Thymus (tissue), 11 donors: ENCODE results near the gene EPS8L1. TPM values are rescaled to one million over a fixed set of nuclear protein-coding genes. Genes with fewer than 3 reads are reported as not detected.
"Not testable (repeated sequence)": the region's sequence is repeated elsewhere in the genome, so short reads cannot be mapped to it uniquely, and the experiment has no call there.

Experiments
- DNase-seq, 9 donors: peaks; one replicate each; pipeline ENCODE4 v3.0.0-alpha.2; 2013; ENCODE audit warnings: low spot score in 9 of 9, low read depth in 6 of 9, missing footprints in 1 of 9
- H3K27ac ChIP-seq, 2 donors: one replicate each; pipeline ENCODE4 v1.5.1; 2013; ENCODE audit warnings: control low read depth in 1 of 2, low read depth in 1 of 2, low read length in 1 of 2, mild to moderate bottlenecking in 1 of 2, moderate library complexity in 1 of 2
- H3K27me3 ChIP-seq, 2 donors: one replicate each; pipeline ENCODE4 v1.5.1; 2013; ENCODE audit warnings: low read length in 1 of 2; ENCODE audit not compliant: control insufficient read depth in 2 of 2, insufficient read depth in 1 of 2
- H3K36me3 ChIP-seq, 2 donors: one replicate each; pipeline ENCODE4 v1.5.1; 2013; ENCODE audit warnings: low read length in 1 of 2, mild to moderate bottlenecking in 1 of 2, moderate library complexity in 1 of 2; ENCODE audit not compliant: control insufficient read depth in 2 of 2, insufficient read depth in 2 of 2
- H3K4me1 ChIP-seq, 2 donors: one replicate each; pipeline ENCODE4 v1.5.1; 2013; ENCODE audit warnings: low read length in 2 of 2; ENCODE audit not compliant: control insufficient read depth in 2 of 2, insufficient read depth in 2 of 2
- H3K4me3 ChIP-seq, 2 donors: one replicate each; pipeline ENCODE4 v1.5.1; 2013; ENCODE audit warnings: low read length in 2 of 2, control low read depth in 1 of 2, mild to moderate bottlenecking in 1 of 2
- H3K9me3 ChIP-seq, 2 donors: one replicate each; pipeline ENCODE4 v1.5.1; 2013; ENCODE audit warnings: low read length in 1 of 2, mild to moderate bottlenecking in 1 of 2; ENCODE audit not compliant: control insufficient read depth in 2 of 2, insufficient read depth in 1 of 2
- WGBS: extraction: QIAGEN DNeasy Blood & Tissue Kit; methylation state at CpG from one replicate; pipeline ENCODE4 v1.1.7; 2013; 5-methylcytosine and 5-hydroxymethylcytosine counted together
- polyA plus RNA-seq: library from polyadenylated mRNA; stranded (reverse); fragments of 200-250 nt; gene quantifications from one replicate; pipeline ENCODE4 v1.2.3, GENCODE V29; 2013
- total RNA-seq: library from RNA; stranded (reverse); fragments of 120-200 nt; gene quantifications from one replicate; pipeline ENCODE4 v1.2.4, GENCODE V29; 2013
- donor health status: healthy.

Gene EPS8L1
- total and polyA plus RNA-seq, 2 donors = 2.3 to 26.6 TPM

DNA sequence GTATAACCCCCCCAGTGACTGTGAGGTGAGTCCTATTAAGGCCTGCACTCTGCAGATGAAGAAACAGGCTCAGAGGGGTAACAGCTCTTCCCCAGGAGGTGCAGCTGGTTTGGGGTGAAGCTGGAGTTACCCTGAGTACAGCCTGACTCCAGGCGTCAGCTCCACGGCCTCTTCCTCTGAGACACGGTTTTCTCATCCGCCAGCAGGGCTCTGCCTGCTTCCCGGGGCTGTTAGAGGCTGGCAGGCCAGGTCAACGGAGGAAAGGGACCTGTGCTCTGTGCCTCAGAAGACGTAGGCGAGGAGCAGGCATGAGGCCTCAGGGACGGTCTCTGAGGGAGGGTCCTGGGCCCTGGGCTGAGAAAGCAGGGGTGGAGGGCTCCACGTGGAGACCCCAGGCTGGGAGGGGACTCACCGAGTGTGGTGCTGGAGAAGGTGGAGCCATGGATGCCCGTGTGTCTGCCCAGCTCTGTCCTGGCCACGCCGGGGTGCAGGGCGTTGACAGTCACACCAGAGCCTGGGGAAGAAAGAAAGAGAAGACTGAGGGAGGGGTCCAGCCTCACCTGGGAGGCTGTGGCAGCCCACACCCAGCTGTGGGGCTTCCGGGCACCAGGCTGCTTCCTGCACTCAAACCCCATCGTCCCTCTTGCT, 28.6 kb upstream of the EPS8L1 start:
- Histone ChIP-seq H3K9me3 (peaks cover 0 to 1% of the 10 kb centered on the region in 2 donors), H3K27ac (no peak overlapping the region), H3K36me3 (peaks cover 23 to 28% of the 10 kb centered on the region in 2 donors), H3K27me3 (no peaks in the 10 kb centered on the region), H3K4me3 (no peak overlapping the region), H3K4me1 (peaks cover 0 to 3% of the 10 kb centered on the region in 2 donors)
- 98% methylated on average over 17 of the region's 17 CpGs for WGBS
- DNase-seq = no peak

DNA sequence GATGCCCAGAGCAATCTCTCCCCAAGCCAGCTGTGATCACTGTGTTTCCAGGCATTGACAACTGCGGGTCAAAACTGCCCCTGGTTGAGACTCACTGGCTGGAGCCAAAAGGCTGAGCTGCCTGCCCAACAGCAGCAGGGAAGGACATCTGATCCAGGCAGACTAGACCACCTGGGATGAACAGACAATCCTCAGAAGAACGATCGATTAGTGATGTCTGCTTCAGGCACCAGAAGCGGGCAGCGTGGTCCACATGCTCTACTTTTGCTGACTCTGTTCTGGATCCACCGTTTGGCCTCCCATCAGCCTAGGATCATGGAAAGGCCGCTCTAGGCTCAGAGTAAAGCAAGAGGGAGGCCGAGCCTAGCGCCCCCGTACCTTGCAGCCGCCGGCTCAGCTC, 27.7 kb upstream of the EPS8L1 start:
- H3K27ac ChIP-seq = no peak overlapping the region
- no peak overlapping the region for H3K4me3 ChIP-seq
- H3K4me1 ChIP-seq = no peaks in the 10 kb centered on the region
- H3K27me3 ChIP-seq = no peaks in the 10 kb centered on the region
- 98% methylated on average over 12 of the region's 12 CpGs for WGBS
- peaks cover 24 to 28% of the 10 kb centered on the region in 2 donors for H3K36me3 ChIP-seq
- DNase-seq = no peak
- H3K9me3 ChIP-seq = no peaks in the 10 kb centered on the region

DNA sequence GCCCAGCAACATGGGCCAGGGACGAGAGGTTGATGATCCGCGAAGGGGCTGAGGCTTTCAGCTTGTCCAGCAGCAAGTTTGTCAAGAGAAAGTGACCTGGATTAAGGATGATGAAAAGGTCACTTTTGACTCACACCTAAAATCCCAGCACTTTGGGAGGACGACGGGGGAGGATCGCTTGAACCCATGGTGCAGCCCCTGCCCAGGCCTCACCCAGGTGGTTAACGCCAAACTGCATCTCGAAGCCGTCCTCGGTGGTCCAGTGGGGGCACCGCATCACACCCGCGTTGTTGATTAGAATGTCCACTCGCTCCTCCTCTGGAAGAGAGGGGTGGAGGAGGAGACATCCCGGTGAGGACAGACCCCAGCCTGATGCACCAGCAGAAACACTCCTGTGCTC, 27.2 kb upstream of the EPS8L1 start:
- H3K27me3 ChIP-seq = no peaks in the 10 kb centered on the region
- no peak overlapping the region for H3K27ac ChIP-seq
- peaks cover 26 to 28% of the 10 kb centered on the region in 2 donors for H3K36me3 ChIP-seq
- no peak for DNase-seq
- no peaks in the 10 kb centered on the region for H3K4me1 ChIP-seq
- H3K4me3 ChIP-seq = no peak overlapping the region
- WGBS = 96% methylated on average over 15 of the region's 15 CpGs
- no peaks in the 10 kb centered on the region for H3K9me3 ChIP-seq

DNA sequence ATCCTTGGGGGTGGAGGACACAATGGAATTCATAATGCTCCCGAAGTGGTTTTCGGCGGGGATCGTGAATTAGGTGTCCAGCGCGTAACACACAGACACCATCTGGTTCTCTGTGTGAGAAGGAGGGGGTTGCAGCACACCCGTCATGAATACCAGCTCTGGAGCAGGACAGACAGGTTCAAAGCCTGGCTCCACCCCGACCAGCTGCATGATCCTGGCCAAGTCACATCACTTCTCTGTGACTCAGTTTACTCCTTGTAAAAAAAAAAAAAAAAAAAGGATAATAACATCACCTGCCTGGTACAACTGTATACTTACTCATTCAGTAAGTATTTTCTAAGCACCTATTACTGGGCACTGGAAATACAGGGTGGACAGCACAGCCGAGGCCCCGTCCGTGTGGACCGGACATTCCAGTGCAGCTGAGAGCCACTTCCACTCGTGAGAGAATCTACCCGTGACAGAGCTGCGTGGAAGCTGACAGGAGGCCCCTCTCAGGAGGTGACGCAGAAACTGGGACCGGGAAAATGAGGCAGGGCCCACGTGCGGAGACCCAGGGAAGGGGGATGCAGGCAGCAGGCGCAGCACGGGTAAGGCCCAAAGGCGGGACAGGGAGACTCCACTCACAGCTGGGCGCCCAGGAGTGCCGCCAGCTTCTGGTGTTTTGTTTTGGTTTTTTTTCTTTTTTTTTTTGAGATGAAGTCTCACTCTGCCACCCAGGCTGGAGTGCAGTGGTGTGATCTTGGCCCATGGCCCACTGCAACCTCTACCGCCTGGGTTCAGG, 24.7 kb upstream of the EPS8L1 start:
- no peak for DNase-seq
- Histone ChIP-seq H3K4me3 (no peak overlapping the region), H3K4me1 (no peaks in the 10 kb centered on the region), H3K36me3 (peaks cover 21% of the 10 kb centered on the region in 2 donors), H3K27me3 (no peaks in the 10 kb centered on the region), H3K27ac (no peak overlapping the region), H3K9me3 (no peaks in the 10 kb centered on the region)
- WGBS = 98% methylated on average over 25 of the region's 25 CpGs

DNA sequence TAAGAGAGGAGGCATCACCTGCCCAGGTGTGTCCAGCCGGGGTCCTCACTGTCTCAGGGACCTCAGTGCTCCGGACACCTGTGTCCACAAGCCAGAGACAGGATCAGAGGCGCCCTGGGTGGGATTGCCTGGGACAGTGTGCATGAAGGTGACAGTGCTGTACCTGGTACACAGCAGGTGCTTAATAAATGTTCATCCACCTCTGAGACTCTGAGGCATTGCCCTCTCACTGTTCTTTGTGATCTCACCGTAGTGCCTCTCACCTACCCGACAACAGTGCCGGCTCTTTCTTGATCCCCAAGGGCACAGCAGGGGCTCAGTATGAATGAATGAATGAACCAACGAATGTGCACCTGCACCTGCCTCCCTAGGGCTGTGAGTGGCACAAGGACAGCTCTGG, 21.9 kb upstream of the EPS8L1 start:
- Histone ChIP-seq H3K9me3 (no peaks in the 10 kb centered on the region), H3K27ac (no peak overlapping the region), H3K36me3 (peaks cover 16 to 21% of the 10 kb centered on the region in 2 donors), H3K4me3 (no peak overlapping the region), H3K4me1 (no peaks in the 10 kb centered on the region), H3K27me3 (no peaks in the 10 kb centered on the region)
- no peak for DNase-seq
- WGBS = 84% methylated on average over 7 of the region's 7 CpGs

DNA sequence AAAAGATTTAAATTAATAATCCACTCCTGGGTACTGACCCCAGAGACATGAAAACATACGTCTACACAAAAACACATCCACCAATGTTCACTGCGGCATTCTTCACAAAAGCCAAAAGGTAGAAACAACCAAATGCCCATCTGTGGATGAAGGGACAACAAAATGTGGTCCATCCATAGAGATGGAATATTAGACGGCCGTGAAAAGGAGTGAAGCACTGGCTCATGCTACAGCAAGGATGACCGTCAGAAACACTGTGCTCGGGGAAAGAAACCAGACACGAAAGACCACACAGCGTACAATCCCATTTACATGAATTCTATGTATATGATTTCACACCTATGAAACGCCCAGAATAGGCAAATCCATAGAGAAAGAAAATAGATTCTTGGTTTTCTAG, 18.8 kb upstream of the EPS8L1 start:
- no peak for DNase-seq
- H3K27me3 ChIP-seq = no peaks in the 10 kb centered on the region
- 97% methylated on average over 9 of the region's 9 CpGs for WGBS
- peaks cover 19 to 22% of the 10 kb centered on the region in 2 donors for H3K36me3 ChIP-seq
- H3K27ac ChIP-seq = no peak overlapping the region
- no peak overlapping the region for H3K4me3 ChIP-seq
- H3K9me3 ChIP-seq = no peaks in the 10 kb centered on the region
- H3K4me1 ChIP-seq = no peaks in the 10 kb centered on the region

DNA sequence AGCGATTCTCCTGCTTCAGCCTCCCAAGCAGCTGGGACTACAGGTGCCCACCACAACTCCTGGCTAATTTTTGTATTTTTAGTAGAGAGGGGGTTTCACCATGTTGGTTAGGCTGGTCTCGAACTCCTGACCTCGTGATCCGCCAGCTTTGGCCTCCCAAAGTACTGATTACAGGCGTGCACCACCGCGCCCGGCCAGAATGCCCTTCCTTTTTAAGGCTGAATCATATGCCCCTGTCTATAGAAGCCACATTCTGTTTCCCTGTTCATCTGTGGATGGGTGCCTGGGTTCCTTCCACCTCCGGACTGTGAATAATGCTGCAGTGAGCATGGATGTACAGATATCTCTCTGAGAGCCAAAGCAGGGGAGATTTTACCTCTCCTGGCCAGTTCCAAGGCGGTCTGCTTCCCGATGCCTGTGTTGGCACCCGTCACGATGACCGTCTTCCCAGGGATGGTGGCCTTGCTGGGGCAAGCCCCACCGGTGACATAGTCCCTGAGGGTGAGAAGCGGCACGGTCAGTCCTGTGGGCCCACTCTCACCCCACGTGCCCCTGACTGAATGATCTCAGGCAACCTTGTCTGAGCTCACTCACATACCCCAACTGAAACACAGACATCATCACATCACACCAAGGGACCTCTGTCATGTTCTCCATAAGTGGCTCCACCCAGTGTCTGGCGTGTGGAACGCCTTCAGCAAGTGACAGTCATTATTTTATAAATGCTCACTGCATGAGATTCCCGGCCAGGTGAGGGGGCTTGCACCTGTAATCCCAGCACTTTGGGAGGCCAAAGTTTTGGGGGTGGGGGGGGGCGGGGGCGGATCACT, 16.7 kb upstream of the EPS8L1 start:
- H3K9me3 ChIP-seq = peaks cover 0 to 2% of the 10 kb centered on the region in 2 donors
- no peak for DNase-seq
- H3K27me3 ChIP-seq = peaks cover 0 to 4% of the 10 kb centered on the region in 2 donors
- peaks cover 13 to 22% of the 10 kb centered on the region in 2 donors for H3K36me3 ChIP-seq
- peaks cover 5% of the 10 kb centered on the region in 2 donors for H3K4me1 ChIP-seq
- no peak overlapping the region for H3K27ac ChIP-seq
- H3K4me3 ChIP-seq = no peak overlapping the region
- WGBS = 96% methylated on average over 23 of the region's 23 CpGs

DNA sequence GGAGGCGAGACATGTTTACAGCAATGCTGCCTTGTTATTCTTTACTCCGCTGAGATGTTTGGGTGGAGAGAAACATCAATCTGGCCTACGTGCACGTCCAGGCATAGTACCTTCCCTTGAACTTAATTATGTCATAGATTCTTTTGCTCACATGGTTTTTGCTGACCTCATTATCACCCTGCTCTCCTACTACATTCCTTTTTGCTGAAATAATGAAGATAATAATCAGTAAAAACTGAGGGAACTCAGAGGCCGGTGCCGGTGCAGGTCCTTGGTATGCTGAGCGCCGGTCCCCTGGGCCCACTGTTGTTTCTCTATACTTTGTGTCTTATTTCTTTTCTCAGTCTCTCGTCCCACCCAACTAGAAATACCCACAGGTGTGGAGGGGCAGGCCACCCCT, 15.4 kb upstream of the EPS8L1 start:
- peaks cover 12 to 22% of the 10 kb centered on the region in 2 donors for H3K36me3 ChIP-seq
- not testable (repeated sequence) for H3K27ac ChIP-seq, H3K4me3 ChIP-seq, DNase-seq, H3K27me3 ChIP-seq, H3K4me1 ChIP-seq, H3K9me3 ChIP-seq
- 96% methylated on average over 9 of the region's 9 CpGs for WGBS
